ENCODE data around the gene TMEM40. TPM values are rescaled to one million over a fixed set of nuclear protein-coding genes. Genes with fewer than 3 reads are reported as not detected.

Gene TMEM40
- total RNA-seq, 2 donors from 2014 or later = not detected

DNA sequence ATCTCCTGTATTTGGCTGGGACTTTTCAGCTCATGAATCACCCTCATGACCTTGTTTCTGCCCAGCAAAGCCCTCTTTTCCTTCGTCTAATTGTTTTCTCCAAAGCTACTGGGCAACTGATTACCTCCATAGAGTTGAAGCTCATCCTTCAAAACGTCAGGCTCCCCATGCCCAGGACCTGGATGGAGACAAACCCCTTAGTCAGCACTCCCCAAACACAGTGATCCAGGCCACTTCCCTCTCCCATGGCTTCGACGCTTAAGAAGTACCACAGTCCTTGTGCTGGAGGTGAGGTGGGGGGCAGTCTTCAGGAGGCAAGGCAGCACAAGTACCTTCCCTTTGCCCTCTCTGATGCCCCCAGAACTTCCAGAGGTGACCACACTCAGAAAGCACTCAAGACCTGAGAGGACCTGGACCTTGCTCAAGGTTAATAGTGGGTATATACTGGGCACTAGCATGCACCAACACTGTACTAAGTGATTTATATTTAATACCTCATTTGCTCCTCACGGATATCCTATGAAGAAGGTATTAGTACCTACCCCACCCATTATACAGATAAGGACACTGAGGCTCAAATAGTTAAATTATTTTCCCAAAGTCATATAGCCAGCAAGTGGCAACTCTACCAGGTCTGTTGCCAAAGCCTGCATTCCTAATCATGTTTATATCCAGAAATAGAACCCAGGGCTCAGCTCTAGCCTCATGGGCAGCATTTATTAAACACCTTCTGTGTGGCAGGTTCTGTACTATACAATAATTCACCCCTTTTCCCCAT is 16.5 kb downstream of the TMEM40 start:
- no peak overlapping the region for H3K9ac ChIP-seq (ENCODE audit: low read depth in 2 of 2, low read length in 2 of 2)
- H3K27me3 ChIP-seq = no peaks in the 10 kb centered on the region
- no peaks in the 10 kb centered on the region for H3K4me1 ChIP-seq
- H3K36me3 ChIP-seq = no peaks in the 10 kb centered on the region
- no peak for DNase-seq
- H3K27ac ChIP-seq = no peak overlapping the region
- H3K9me3 ChIP-seq = no peaks in the 10 kb centered on the region
- no peak overlapping the region for H3K4me3 ChIP-seq
- TF ChIP-seq, protein P1, sequence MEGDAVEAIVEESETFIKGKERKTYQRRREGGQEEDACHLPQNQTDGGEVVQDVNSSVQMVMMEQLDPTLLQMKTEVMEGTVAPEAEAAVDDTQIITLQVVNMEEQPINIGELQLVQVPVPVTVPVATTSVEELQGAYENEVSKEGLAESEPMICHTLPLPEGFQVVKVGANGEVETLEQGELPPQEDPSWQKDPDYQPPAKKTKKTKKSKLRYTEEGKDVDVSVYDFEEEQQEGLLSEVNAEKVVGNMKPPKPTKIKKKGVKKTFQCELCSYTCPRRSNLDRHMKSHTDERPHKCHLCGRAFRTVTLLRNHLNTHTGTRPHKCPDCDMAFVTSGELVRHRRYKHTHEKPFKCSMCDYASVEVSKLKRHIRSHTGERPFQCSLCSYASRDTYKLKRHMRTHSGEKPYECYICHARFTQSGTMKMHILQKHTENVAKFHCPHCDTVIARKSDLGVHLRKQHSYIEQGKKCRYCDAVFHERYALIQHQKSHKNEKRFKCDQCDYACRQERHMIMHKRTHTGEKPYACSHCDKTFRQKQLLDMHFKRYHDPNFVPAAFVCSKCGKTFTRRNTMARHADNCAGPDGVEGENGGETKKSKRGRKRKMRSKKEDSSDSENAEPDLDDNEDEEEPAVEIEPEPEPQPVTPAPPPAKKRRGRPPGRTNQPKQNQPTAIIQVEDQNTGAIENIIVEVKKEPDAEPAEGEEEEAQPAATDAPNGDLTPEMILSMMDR (IDR thresholded peaks at IDR 0.05) = no peak
- intact Hi-C loops (cut with DNase I) = no loop called here

DNA sequence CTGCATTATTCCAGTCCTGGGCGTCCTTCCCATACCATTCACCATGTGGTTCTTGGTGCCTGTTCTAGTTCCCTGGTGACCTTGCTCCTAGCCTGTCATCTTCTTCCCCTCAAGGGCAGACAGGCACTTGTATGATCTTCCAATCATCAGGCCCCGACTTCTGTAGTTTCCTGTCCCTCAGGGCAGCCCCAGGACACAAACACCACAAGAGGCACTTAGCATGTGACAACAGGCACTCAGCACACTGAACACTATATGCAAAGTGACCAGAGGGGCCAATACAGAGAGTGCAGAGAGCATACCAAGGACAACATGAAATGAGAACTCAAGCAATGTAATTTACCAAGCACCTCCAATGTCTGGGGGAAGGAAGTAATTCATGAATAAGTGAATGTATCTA is 17.9 kb downstream of the TMEM40 start:
- Histone ChIP-seq H3K36me3 (no peaks in the 10 kb centered on the region), H3K4me1 (no peaks in the 10 kb centered on the region), H3K27ac (no peak overlapping the region), H3K27me3 (no peaks in the 10 kb centered on the region), H3K9me3 (no peaks in the 10 kb centered on the region), H3K4me3 (no peak overlapping the region), H3K9ac (ENCODE audit: low read depth in 2 of 2, low read length in 2 of 2) (no peak overlapping the region)
- intact Hi-C loops (cut with DNase I) = no loop called here
- TF ChIP-seq, protein P1 (IDR thresholded peaks at IDR 0.05) = no peak
- DNase-seq = no peak

DNA sequence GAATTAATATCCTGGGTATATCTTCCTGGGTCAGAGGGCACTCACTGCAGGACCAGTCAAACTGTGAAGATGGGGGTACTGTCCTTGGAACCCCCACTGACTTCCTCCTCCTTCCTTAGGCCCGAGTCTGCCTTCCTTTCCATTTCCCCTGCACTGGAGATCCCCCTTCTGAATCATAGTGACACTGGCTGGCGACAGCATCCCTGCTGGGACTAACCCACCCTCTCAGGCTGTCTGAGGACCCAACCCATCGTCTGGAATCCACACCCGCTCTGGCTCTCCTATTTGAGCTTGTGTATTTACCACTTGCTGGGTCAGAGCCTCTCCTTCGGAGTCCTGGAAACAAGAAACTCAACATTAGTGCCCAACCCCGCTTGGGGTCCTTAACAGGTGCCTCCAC is 21.2 kb downstream of the TMEM40 start:
- Histone ChIP-seq H3K36me3 (no peaks in the 10 kb centered on the region), H3K9ac (ENCODE audit: low read depth in 2 of 2, low read length in 2 of 2) (no peak overlapping the region), H3K9me3 (no peaks in the 10 kb centered on the region), H3K4me1 (no peaks in the 10 kb centered on the region), H3K4me3 (no peak overlapping the region), H3K27ac (no peak overlapping the region), H3K27me3 (no peaks in the 10 kb centered on the region)
- TF ChIP-seq, protein P1 (IDR thresholded peaks at IDR 0.05) = no peak
- DNase-seq = no peak
- intact Hi-C loops (cut with DNase I) = no loop called here

DNA sequence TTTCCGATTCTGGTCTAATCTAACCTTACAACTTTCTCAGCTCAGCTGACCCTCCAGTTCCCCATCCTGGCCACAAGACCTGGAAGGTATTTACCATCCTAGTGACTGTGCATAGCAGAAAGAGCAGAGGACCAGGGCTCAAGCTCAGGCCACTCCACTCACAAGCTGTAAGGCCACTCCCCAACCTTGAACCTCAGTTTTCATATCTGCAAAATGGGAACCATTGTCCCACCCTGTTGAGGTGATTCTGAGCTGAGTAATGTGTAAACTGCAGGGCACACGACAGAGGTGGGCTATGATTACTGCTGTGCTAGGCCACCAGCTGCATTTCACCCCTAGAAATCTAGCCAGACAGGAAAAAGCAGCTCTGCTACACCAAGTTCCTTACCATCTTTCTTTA is 21.7 kb downstream of the TMEM40 start:
- H3K9ac ChIP-seq (ENCODE audit: low read depth in 2 of 2, low read length in 2 of 2) = no peak overlapping the region
- intact Hi-C loops (cut with DNase I) = no loop called here
- no peak overlapping the region for H3K4me3 ChIP-seq
- H3K9me3 ChIP-seq = no peaks in the 10 kb centered on the region
- H3K4me1 ChIP-seq = no peaks in the 10 kb centered on the region
- no peaks in the 10 kb centered on the region for H3K27me3 ChIP-seq
- DNase-seq = no peak
- TF ChIP-seq, protein P1 (IDR thresholded peaks at IDR 0.05) = no peak
- H3K27ac ChIP-seq = no peak overlapping the region
- no peaks in the 10 kb centered on the region for H3K36me3 ChIP-seq

DNA sequence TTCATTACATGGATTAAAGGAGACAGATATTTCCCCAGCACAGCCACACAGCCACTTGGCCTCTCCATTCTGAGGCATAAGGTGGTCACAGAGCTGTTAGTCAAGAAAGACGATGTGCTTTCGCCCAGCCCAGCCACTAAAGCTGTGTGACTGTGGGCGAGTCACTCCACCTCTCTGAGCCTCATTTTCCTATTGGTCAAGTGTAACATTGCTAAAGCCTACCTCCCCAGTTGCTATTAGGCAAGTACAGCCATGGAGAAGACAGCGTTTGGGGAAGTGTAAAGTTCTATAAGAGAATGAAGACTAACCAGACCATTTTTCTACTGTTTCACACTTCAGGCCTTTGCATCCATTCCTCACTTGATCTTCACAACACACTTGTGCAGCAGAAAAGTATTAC is 24.1 kb downstream of the TMEM40 start:
- H3K9ac ChIP-seq (ENCODE audit: low read depth in 2 of 2, low read length in 2 of 2) = no peak overlapping the region
- TF ChIP-seq, protein P1 (IDR thresholded peaks at IDR 0.05) = no peak
- intact Hi-C loops (cut with DNase I) = no loop called here
- no peaks in the 10 kb centered on the region for H3K4me1 ChIP-seq
- H3K4me3 ChIP-seq = no peak overlapping the region
- H3K36me3 ChIP-seq = no peaks in the 10 kb centered on the region
- no peaks in the 10 kb centered on the region for H3K9me3 ChIP-seq
- no peak for DNase-seq
- no peaks in the 10 kb centered on the region for H3K27me3 ChIP-seq
- no peak overlapping the region for H3K27ac ChIP-seq
